Activated gamma-delta T cell treated with Interleukin-2 at 50 U/mL for 16 hours (primary cell): ENCODE results near the gene TMEM161A.

Source experiments
- DNase-seq: peaks from one replicate; pipeline ENCODE4 v3.0.0-alpha.2; 2020

The TMEM161A gene

GRCh38 chr19:19095691-19096090, 42.6 kb downstream of the TMEM161A start:
- no peak for DNase-seq

GRCh38 chr19:19094513-19094912, 43.8 kb downstream of the TMEM161A start:
- no peak for DNase-seq

GRCh38 chr19:19087676-19088075, 50.6 kb downstream of the TMEM161A start:
- no peak for DNase-seq

GRCh38 chr19:19083413-19084178, 54.7 kb downstream of the TMEM161A start:
- DNase-seq: no peak

- DNase-seq: no peak
Measured at GRCh38 chr19:19081642-19082151, 56.6 kb downstream of the TMEM161A start.

GRCh38 chr19:19079571-19079970, 58.7 kb downstream of the TMEM161A start:
- no peak for DNase-seq

- DNase-seq: no peak
Measured at GRCh38 chr19:19078801-19079200, 59.5 kb downstream of the TMEM161A start.

GRCh38 chr19:19077103-19077502, 61.2 kb downstream of the TMEM161A start:
- DNase-seq: no peak

- no peak for DNase-seq
Measured at GRCh38 chr19:19076476-19076875, 61.8 kb downstream of the TMEM161A start.

- DNase-seq: no peak
Measured at GRCh38 chr19:19075126-19075525, 63.2 kb downstream of the TMEM161A start.

- DNase-seq: no peak
Measured at GRCh38 chr19:19074196-19074882, 63.9 kb downstream of the TMEM161A start.

- DNase-seq: no peak
Measured at GRCh38 chr19:19071897-19072296, 66.4 kb downstream of the TMEM161A start.
